ENCODE measurements around the gene SDHC.

DNA sequence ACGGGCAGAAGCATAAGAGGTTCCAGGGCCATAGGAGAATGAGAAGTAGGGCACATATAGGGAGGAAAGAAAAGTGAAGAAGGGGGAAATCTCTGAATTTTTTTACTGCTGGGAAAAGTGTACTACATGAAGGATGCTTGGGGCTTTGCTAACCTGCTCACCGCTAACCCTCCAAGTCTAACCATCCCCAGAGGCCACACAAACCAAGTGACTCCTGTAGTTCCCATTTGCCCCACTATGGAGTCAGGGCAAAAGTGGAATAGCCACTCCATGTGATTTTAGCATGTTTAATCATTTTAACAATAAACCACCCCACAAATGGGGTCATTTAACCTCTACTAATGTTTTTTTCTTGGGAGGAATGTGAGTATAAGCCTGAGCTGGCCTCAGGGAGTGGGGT, 29.1 kb upstream of the SDHC start:
- TF ChIP-seq, protein P1, sequence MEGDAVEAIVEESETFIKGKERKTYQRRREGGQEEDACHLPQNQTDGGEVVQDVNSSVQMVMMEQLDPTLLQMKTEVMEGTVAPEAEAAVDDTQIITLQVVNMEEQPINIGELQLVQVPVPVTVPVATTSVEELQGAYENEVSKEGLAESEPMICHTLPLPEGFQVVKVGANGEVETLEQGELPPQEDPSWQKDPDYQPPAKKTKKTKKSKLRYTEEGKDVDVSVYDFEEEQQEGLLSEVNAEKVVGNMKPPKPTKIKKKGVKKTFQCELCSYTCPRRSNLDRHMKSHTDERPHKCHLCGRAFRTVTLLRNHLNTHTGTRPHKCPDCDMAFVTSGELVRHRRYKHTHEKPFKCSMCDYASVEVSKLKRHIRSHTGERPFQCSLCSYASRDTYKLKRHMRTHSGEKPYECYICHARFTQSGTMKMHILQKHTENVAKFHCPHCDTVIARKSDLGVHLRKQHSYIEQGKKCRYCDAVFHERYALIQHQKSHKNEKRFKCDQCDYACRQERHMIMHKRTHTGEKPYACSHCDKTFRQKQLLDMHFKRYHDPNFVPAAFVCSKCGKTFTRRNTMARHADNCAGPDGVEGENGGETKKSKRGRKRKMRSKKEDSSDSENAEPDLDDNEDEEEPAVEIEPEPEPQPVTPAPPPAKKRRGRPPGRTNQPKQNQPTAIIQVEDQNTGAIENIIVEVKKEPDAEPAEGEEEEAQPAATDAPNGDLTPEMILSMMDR (IDR thresholded peaks at IDR 0.05; ENCODE audit: insufficient read depth, low read length, poor library complexity, severe bottlenecking) = no peak
- no peak for TF ChIP-seq EZH2phosphoT487 (conservative IDR thresholded peaks at IDR 0.05; ENCODE audit: low read length)

All from SU-DHL-6 (cell line).